GM19397 (cell line): ENCODE measurements around the gene VILL.

ENCODE experiments used
- ATAC-seq: cut with Tn5 transposase; IDR thresholded peaks from one replicate; pipeline ENCODE4 v1.9.1; 2021; ENCODE audit warnings: mild to moderate bottlenecking, moderate library complexity; ENCODE audit not compliant: unreplicated experiment

VILL gene

GRCh38 chr3:37990527-37990926 lies at the start of gene VILL:
TSS of gene VILL (plus strand) at chr3:37990786. CDS start at chr3:37993673, 2,887 bp downstream.
- ATAC-seq = no peak

GRCh38 chr3:37941608-37942508 lies 48.7 kb upstream of the VILL start:
- no peak for ATAC-seq

DNA sequence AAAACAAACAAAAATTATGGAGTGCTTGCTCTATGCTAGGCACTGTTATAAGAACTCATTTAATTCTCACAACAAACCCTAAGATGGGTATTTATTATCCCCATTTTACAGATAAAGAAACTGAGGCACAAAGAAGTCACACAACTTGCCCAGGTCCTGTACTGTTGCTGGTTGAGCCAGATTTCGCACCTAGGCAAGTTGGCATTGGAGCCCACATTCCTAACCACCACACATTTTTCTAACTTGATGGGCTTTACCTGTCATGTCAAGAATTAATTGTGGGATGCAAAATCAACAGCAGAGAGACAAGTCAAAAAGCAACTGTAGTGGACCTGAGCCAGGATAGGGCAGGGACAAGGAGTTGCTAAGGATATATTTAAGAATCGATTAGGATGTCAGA lies 47.9 kb upstream of the VILL start:
- no peak for ATAC-seq

DNA sequence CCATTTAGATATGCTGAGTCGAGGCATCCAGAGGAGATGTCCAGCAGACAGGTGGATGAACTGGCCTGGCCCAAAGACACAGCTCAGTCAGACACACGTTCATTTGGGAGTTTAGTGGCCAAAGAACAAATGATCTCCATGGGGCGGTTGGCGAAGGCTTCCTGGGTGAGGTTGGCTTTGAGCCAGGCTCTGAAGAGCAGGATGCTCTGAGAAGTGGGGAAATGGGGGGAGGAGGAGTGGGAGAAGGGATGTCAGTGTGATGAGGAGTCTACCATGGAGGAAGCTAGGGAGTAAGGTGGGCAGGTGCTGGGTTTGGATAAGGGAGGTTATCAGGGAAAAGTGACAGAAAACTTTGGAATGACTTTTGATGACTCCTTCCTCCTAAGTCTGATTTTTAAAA lies 47.5 kb upstream of the VILL start:
- no peak for ATAC-seq

DNA sequence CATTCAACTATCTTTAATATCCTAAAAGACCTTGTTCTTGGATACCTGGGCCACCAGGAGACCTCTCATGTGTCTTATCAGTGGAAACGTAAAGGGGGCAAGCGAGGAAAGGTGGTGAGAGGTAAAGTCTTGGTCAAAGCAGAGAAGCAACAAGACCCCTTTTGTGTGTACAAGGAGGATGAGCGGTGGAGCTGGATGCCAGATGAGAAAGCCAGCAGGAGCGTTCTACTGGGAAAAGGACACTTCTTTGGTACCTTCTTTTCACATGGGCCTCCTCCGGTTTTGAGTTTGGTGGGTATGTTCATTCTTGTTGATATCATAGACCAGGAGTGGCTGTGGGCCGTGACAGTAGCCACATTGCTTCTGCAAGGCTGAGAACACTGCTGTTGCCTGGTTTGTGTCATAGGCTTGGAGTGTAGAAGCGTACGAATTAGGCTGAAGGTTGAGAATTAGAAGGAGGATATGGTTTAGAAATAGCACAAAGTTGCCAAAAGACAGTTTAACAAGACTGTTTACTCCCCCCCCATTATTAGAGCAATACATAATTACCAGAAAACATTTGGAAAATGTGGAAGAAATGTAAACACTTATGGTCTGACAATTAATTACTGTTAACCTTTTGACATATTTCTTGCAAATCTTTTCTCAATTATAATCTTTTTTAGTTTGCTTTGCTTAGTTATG lies 46.8 kb upstream of the VILL start:
- no peak for ATAC-seq

GRCh38 chr3:37944391-37944842 lies 46.2 kb upstream of the VILL start:
- ATAC-seq = no peak

DNA sequence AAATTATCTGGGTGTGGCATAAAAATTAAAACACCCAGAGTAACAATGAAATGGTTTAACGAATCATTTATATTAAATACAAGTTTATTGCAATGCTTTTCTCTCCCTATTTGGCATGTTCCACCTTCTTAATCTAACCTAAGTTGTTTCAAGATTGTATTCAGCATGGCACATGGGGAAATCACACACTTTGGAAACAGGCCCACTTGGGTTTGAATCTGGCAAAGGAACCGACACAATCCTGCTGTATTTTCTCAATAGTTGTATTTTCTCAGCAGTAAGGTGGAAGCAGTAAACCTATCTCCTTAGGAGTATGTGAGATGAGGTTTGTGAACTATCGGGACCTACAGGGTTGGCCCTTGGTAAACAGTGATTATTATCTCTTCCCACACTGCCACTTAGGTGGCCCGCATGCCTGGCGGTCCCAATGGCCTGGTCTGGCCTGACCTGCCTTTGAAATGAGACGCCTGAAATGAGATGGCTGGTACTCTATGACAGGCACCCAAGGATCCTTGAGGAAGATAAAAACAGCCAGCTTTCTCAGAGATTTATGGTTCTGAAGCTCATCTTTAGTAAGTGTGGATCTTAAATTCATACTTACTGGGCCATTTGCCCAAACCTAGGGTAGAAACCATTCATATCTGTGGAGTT lies 45.3 kb upstream of the VILL start:
- no peak for ATAC-seq

DNA sequence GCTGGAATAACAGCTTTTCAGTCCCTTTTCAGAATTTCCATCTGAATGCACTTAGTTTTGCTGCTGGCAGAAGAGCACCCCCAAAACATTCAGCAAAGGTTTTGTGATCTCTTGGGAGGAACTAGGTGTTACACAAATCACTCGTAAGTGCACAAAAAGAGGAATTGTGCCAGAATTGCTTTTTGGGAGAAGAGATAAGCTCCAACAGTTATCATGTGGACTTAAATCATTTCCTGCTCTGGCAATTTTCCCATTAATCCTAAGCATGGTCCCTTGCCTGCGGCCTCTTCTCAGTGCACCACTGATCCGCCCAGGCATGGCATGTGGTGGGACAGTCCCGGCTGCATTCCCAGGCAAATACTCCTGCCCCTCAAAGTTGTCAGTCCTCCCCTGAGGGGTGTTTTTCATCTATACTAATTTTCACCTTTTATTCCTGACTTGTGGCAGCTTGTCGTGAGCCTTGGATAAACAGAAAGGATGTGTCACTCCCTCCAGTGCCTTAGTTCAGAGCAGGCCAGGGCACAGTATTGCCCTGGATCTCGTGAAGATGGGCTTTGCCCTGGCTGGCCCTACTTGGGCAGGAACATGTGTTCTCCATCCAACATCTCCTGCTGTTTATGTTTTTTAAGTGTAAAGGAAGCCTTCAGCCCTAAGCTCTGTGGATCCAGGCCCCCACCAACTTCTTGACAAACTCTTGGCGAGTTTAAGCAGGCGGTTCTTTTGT lies 44.6 kb upstream of the VILL start:
- no peak for ATAC-seq

DNA sequence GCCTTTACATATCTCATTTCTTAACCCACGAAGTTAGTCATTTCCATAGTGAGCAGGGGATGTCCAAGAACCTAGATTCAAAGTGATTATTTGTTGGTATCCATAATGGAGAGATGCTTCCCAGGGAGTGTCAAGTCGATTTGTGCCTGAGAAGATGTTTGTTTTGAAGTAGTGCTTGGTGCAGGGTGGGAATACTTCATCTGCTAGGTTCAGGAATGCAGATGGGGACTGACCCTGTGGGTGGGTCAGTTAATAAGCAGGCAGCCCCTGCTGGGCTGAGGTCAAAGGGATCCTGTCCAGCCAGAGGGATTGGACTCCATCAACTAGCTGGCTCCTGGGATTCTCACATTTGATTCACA lies 44.1 kb upstream of the VILL start:
- no peak for ATAC-seq

- no peak for ATAC-seq
Observed at GRCh38 chr3:37949866-37950265, 40.7 kb upstream of the VILL start.

GRCh38 chr3:37952564-37952963 lies 38.0 kb upstream of the VILL start:
- ATAC-seq = no peak

DNA sequence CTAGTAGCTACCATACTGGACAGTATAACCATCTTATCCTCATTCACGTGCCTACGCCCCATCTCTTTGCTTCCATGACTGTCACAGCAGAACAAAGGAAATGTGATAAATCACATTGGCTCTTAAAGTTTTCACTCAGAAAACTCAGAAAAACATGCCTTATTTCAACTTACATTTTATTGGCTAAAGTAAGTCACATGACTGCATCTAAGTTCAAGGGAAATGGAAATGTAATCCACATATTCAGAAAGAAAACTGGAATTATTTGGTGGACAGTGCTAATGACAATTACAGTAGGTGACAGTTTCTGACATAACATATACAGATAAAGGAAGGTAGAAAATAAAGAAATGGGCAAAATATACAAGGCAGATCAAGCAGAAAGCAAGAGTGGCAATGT lies 37.4 kb upstream of the VILL start:
- no peak for ATAC-seq

- ATAC-seq = no peak
Observed at GRCh38 chr3:37953707-37954394, 36.7 kb upstream of the VILL start.

GRCh38 chr3:37954881-37955280 lies 35.7 kb upstream of the VILL start:
- ATAC-seq = no peak

- no peak for ATAC-seq
Observed at GRCh38 chr3:37955918-37956707, 34.5 kb upstream of the VILL start.

DNA sequence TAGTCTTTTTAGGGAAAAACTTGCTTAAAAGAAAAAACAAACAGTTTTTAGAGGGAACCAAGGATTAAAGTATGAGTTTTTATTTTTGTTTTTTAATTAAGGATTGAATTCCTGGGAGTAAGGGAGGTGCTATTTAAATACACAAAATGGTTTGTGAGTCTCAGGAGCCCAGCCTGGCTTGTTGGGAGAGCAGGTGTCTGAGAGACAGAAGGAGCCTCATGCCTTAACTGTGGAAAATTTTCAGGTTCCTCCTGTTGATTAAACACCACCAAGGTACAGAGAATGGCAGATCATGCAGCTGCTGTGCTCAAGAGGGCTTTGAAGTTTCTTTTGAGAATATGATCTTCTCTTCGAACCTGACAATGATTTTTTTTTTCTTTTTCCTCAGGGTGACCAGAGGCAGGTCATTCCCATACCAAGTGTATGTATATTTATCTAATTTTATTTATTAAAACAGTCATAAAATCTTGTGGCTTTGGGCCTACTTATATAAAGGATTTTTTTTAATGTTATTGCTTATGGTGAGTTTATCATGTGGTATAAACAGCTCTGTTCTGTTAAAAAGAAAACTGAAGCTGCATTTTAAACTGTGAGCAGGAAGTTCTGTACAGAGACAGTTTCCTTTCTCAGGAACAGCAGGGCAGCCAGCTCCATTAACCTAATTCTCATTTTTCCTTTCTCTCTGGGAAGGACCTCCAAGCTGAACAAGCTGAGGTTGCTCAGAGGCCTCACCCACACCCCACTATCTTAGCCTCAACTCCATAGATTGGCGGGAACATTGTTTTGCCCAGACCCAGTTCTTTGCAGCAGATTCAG lies 33.7 kb upstream of the VILL start:
- no peak for ATAC-seq

GRCh38 chr3:37957539-37957936 lies 33.0 kb upstream of the VILL start:
- ATAC-seq = no peak

DNA sequence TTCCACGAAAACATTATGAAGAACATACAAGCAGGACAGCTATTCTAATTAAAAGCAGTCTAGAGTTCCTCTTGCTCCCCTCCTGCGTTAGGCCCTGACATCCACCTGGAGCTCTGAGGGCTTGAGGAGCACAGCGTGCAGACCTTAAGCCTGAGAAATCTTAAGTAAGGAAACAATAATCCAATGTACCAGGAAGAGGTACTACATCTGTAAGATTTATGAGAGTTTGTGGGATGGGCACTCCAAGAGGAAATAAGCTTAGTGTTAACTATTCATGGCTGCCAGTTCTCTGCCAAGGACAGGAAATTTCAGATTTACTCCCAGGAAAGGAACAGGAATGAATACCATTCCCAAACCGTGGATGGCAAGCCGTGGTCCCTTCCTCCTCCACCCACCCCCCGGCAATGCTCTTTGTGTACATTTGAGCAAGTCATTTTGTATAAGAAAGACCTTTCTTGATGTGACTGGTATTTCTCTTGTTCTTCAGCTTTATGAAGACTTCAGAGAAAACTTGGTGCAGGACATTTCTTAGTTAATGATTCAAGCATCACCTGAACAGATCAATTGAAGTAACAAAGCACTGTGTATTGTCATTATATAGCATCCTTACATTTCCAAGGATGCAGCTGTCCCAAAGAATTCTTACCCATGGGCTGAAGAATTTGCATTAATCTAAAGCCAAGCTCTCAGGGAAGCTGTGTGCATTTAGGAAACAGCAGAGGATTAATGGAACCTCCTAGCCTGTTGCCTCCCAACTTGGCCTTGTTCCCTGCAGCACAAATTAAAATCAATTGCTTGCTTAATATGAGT lies 28.8 kb upstream of the VILL start:
- ATAC-seq = no peak
